Astrocyte (in vitro differentiated cells and primary cell): ENCODE measurements around the gene MCF2L.

Source experiments
- EZH2 ChIP-seq: IDR thresholded peaks from 2 replicates; pipeline ENCODE4 v1.6.1; 2012; ENCODE audit warnings: mild to moderate bottlenecking, low read length, inconsistent platforms; ENCODE audit not compliant: insufficient read depth
- TF ChIP-seq, protein P1 (sequence below): IDR thresholded peaks from 2 replicates; pipeline ENCODE4 v1.5.1; 2011; ENCODE audit warnings: low read depth, mild to moderate bottlenecking, inconsistent platforms, low read length, moderate library complexity; ENCODE audit not compliant: insufficient read depth

DNA sequence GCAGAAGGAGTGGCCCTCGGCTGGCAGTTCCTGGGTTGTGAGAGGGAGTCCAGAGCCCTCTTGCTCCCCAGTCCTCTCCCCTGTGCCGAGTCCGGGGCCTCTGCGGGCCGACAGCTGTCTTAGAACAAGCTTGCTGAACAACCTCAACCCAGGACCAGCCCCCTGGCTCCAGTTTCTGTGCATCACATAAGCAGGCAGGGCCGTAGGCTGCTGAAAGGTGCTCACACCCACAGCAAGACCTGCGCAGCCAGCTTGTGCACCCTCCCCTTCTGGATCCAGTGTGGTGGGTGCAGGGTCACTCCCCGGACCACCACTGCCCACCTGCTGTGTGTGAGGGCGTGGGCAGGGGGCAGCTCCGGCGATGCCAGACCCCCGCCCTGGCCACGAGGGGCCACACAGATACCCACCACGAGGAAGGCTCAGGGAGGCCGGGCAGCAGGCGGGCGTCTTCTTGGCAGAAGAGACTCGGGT, 111.4 kb downstream of the MCF2L start:
- TF ChIP-seq, protein P1, sequence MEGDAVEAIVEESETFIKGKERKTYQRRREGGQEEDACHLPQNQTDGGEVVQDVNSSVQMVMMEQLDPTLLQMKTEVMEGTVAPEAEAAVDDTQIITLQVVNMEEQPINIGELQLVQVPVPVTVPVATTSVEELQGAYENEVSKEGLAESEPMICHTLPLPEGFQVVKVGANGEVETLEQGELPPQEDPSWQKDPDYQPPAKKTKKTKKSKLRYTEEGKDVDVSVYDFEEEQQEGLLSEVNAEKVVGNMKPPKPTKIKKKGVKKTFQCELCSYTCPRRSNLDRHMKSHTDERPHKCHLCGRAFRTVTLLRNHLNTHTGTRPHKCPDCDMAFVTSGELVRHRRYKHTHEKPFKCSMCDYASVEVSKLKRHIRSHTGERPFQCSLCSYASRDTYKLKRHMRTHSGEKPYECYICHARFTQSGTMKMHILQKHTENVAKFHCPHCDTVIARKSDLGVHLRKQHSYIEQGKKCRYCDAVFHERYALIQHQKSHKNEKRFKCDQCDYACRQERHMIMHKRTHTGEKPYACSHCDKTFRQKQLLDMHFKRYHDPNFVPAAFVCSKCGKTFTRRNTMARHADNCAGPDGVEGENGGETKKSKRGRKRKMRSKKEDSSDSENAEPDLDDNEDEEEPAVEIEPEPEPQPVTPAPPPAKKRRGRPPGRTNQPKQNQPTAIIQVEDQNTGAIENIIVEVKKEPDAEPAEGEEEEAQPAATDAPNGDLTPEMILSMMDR: no peak
- no peak for TF ChIP-seq EZH2
